Lower leg skin (tissue), 3 donors: ENCODE measurements around the gene ADNP.

Source experiments
- CTCF ChIP-seq, 3 donors: fragments of 450-650 bp; IDR thresholded peaks; one replicate each; pipeline ENCODE4 v1.5.1; 2016; ENCODE audit warnings: antibody characterized with exemption in 3 of 3, mild to moderate bottlenecking in 3 of 3, moderate library complexity in 2 of 3
- POLR2A ChIP-seq, 2 donors: fragments of 450-650 bp; IDR thresholded peaks; one replicate each; pipeline ENCODE4 v1.6.1; 2016 to 2017; ENCODE audit warnings: antibody characterized with exemption in 2 of 2, mild to moderate bottlenecking in 1 of 2, moderate library complexity in 1 of 2

GRCh38 chr20:50975701-50976330, 44.6 kb upstream of the ADNP start:
- TF ChIP-seq POLR2A (IDR thresholded peaks at IDR 0.05) (no peak), CTCF (IDR thresholded peaks at IDR 0.05) (no peak)
